ENCODE results near the gene DACT3.

Gene DACT3

DNA sequence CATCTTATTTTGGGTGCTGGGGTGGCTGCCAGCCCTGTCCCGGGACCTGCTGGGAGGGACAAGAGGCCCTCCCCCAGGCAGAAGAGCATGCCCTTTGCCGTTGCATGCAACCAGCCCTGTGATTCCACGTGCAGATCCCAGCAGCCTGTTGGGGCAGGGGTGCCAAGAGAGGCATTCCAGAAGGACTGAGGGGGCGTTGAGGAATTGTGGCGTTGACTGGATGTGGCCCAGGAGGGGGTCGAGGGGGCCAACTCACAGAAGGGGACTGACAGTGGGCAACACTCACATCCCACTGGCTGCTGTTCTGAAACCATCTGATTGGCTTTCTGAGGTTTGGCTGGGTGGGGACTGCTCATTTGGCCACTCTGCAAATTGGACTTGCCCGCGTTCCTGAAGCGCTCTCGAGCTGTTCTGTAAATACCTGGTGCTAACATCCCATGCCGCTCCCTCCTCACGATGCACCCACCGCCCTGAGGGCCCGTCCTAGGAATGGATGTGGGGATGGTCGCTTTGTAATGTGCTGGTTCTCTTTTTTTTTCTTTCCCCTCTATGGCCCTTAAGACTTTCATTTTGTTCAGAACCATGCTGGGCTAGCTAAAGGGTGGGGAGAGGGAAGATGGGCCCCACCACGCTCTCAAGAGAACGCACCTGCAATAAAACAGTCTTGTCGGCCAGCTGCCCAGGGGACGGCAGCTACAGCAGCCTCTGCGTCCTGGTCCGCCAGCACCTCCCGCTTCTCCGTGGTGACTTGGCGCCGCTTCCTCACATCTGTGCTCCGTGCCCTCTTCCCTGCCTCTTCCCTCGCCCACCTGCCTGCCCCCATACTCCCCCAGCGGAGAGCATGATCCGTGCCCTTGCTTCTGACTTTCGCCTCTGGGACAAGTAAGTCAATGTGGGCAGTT lies 51.2 kb downstream of the DACT3 start:
- peak; percentile 17 for DNase-seq (ENCODE audit: low spot score)
- TF ChIP-seq, protein P1, sequence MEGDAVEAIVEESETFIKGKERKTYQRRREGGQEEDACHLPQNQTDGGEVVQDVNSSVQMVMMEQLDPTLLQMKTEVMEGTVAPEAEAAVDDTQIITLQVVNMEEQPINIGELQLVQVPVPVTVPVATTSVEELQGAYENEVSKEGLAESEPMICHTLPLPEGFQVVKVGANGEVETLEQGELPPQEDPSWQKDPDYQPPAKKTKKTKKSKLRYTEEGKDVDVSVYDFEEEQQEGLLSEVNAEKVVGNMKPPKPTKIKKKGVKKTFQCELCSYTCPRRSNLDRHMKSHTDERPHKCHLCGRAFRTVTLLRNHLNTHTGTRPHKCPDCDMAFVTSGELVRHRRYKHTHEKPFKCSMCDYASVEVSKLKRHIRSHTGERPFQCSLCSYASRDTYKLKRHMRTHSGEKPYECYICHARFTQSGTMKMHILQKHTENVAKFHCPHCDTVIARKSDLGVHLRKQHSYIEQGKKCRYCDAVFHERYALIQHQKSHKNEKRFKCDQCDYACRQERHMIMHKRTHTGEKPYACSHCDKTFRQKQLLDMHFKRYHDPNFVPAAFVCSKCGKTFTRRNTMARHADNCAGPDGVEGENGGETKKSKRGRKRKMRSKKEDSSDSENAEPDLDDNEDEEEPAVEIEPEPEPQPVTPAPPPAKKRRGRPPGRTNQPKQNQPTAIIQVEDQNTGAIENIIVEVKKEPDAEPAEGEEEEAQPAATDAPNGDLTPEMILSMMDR (IDR thresholded peaks at IDR 0.05; ENCODE audit: borderline replicate concordance, control extremely low read depth, extremely low read depth, insufficient read depth, missing control alignments), result no peak
- in situ Hi-C loops (cut with MboI; ENCODE audit: low sequenced_read_pairs, unreplicated experiment), result loop anchor here (5.0 kb wide), 1 partner anchor 53 kb away; the partner anchor contains the start of gene DACT3

DNA sequence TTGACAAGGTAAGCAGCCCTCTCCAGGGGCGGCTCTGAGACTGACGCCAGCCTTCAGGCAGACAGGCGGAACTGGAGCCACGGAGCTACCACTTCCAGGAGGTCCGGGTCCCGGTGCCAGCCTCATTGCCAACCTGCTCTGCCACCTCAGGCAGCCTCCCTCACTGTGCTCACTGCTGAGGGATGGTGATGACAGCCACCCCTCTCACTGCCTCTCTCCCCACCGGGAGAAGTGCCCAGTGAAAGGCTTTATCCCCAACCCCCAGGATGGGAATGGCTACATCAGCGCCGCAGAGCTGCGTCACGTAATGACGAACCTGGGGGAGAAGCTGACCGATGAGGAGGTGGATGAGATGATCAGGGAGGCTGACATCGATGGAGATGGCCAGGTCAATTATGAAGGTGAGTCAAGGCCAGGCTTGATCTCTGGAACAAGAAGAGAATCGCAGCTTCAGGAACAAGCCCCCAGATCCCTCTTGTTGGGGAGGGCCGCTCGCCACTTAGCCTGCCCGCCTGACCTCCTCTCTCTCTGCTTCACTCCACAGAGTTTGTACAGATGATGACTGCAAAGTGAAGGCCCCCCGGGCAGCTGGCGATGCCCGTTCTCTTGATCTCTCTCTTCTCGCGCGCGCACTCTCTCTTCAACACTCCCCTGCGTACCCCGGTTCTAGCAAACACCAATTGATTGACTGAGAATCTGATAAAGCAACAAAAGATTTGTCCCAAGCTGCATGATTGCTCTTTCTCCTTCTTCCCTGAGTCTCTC lies 52.2 kb downstream of the DACT3 start:
- in situ Hi-C loops (cut with MboI; ENCODE audit: low sequenced_read_pairs, unreplicated experiment), result no loop called here
- DNase-seq (ENCODE audit: low spot score), result peak; percentile 16
- TF ChIP-seq, protein P1 (IDR thresholded peaks at IDR 0.05; ENCODE audit: borderline replicate concordance, control extremely low read depth, extremely low read depth, insufficient read depth, missing control alignments), result no peak

DNA sequence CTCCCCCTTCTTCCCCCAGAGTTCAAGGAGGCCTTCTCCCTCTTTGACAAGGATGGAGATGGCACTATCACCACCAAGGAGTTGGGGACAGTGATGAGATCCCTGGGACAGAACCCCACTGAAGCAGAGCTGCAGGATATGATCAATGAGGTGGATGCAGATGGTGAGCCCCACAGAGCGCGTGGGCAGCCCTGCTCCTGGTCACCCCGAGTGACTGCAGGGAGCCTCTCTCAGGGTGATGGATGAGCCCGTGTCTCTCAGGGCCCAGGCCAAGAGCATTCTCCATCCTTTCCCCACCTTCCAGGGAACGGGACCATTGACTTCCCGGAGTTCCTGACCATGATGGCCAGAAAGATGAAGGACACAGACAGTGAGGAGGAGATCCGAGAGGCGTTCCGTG lies 52.8 kb downstream of the DACT3 start:
- TF ChIP-seq, protein P1 (IDR thresholded peaks at IDR 0.05; ENCODE audit: borderline replicate concordance, control extremely low read depth, extremely low read depth, insufficient read depth, missing control alignments), result no peak
- DNase-seq (ENCODE audit: low spot score), result no peak
- in situ Hi-C loops (cut with MboI; ENCODE audit: low sequenced_read_pairs, unreplicated experiment), result no loop called here

DNA sequence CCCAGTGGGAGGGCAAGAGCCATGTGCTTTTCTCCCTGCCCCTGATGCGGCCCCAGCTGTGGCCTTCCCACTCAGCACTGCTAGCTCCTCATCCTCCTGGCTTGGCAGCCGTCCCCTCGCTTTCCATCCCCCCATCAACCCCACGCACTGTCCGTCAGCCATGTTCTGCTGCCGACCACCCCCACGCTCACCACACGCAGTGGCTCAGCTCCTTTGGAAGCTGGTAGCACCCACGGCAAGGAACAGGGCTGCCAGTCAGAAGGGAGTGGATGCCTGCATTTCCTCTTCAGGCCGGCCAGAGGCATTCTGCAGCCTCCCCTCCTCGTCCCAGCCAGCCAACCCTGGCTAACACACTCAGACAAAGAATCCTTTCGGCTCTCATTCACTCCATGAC lies 53.5 kb downstream of the DACT3 start:
- no peak for DNase-seq (ENCODE audit: low spot score)
- TF ChIP-seq, protein P1 (IDR thresholded peaks at IDR 0.05; ENCODE audit: borderline replicate concordance, control extremely low read depth, extremely low read depth, insufficient read depth, missing control alignments), result no peak
- in situ Hi-C loops (cut with MboI; ENCODE audit: low sequenced_read_pairs, unreplicated experiment), result no loop called here

DNA sequence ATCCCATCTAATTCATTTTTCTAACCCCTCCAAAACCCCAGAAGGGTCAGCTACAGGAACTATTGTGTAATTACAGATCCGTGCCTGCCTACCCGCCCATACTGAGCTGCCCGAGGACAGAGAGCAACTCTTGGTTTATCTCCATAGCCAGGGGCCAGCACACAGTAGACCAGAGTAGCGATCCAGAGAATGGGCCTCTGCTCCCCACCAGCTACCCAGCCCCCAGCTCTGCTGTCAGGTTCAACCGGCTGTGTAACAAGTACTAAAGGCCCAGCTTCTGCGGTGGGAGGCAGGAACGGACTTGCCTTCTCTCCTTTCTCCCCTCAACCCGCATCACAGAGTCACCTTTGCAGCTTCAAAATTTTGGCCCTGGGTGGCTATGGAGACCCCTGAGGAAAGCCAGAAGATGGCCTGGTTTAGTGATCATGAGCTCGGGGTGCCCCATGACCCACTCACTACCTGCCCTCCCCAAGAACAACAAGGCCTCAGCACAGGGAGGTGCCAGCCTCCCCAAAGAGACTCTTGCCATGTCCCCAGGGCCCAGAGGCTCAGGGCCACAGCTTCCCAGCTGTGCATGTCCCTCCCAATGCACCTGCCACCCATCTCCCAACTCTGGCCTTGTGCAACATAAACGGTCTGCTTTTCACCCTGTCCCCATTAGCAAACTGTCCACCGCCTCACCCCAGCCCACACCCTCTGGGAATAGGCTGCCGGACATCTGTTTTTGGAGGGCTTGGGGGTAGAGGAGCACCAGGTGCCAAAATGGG lies 54.1 kb downstream of the DACT3 start:
- in situ Hi-C loops (cut with MboI; ENCODE audit: low sequenced_read_pairs, unreplicated experiment), result no loop called here
- DNase-seq (ENCODE audit: low spot score), result peak; percentile 8
- TF ChIP-seq, protein P1 (IDR thresholded peaks at IDR 0.05; ENCODE audit: borderline replicate concordance, control extremely low read depth, extremely low read depth, insufficient read depth, missing control alignments), result no peak

DNA sequence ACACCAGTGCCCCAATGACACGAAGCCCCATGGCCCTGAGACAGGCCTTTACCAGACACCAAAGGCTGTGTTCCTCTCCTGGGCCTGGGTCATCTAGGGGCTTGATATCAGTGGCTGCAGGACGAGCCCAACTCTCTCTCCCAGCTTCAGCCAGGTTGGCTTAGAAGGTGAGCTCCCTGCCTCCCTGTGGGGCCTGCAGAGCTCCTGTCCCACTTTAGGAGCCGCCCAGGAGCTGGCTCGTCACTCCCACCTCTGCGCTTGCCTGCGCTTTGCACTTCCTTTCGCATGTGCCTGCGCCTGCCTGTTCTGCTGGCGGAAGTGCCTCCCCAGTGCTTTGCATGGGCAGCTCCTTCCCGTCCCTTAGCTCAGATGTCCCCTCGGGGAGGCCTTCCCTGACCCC lies 55.0 kb downstream of the DACT3 start:
- in situ Hi-C loops (cut with MboI; ENCODE audit: low sequenced_read_pairs, unreplicated experiment), result no loop called here
- peak; percentile 9 for DNase-seq (ENCODE audit: low spot score)
- TF ChIP-seq, protein P1 (IDR thresholded peaks at IDR 0.05; ENCODE audit: borderline replicate concordance, control extremely low read depth, extremely low read depth, insufficient read depth, missing control alignments), result no peak

Measured in GM13976 (cell line).